ENCODE results near the gene CFAP74. TPM values are rescaled to one million over a fixed set of nuclear protein-coding genes. Genes with fewer than 3 reads are reported as not detected.
"Not testable (repeated sequence)": the region's sequence is repeated elsewhere in the genome, so short reads cannot be mapped to it uniquely, and the experiment has no call there.

Gene CFAP74
- total RNA-seq, 2 experiments from 2014 or later: 0.38 to 0.41 TPM

GRCh38 chr1:1890506-1891348 lies 112.9 kb downstream of the CFAP74 start, which contains the start of gene GNB1:
Gene GNB1, minus strand, starts transcription at chr1:1891087. Its CDS starts 65,634 bp downstream, at chr1:1825453.
- H3K27me3 Mint-ChIP-seq: peaks cover under 1% of the 10 kb centered on the region

GRCh38 chr1:1889847-1890505 lies 113.6 kb downstream of the CFAP74 start:
- no peaks in the 10 kb centered on the region for H3K9me3 Mint-ChIP-seq
- POLR2A ChIA-PET: interaction anchor here (0.8 to 1.4 kb wide), 5 partner anchors 10 to 63 kb away, joined by 3 to 4 read pairs (median 3); no protein-coding TSS in a partner anchor
- CTCF ChIA-PET: interaction anchor here (1.2 to 1.6 kb wide), 2 partner anchors 16 to 18 kb away, joined by 3 read pairs; no protein-coding TSS in a partner anchor
- no peak for TF ChIP-seq CTCF (IDR thresholded peaks at IDR 0.05)
- peaks cover 45% of the 10 kb centered on the region for H3K4me1 Mint-ChIP-seq (ENCODE audit: low read depth)
- no peaks in the 10 kb centered on the region for H3K27me3 Mint-ChIP-seq
- intact Hi-C loops (cut with micrococcal nuclease): loop anchor here (10.0 kb wide), 1 partner anchor 105 kb away; no protein-coding TSS in a partner anchor
- DNase-seq (peak; percentile 50), ATAC-seq (peak; percentile 15)
- H3K4me3 Mint-ChIP-seq: peak overlapping the region; percentile 85
- peaks cover 24% of the 10 kb centered on the region for H3K36me3 Mint-ChIP-seq (ENCODE audit: low read depth)
- peak overlapping the region; percentile 84 for H3K27ac Mint-ChIP-seq

More at GRCh38 chr1:1890506-1891348, 112.9 kb downstream of the CFAP74 start, which contains the start of gene GNB1:
- ATAC-seq (peak; percentile 51), DNase-seq (peak; percentile 84)
- Mint-ChIP-seq H3K36me3 (ENCODE audit: low read depth) (peaks cover 24% of the 10 kb centered on the region), H3K4me1 (ENCODE audit: low read depth) (peaks cover 52% of the 10 kb centered on the region), H3K4me3 (peak within 1 kb of the TSS; percentile 85), H3K9me3 (no peaks in the 10 kb centered on the region), H3K27ac (peak within 1 kb of the TSS; percentile 90)
- POLR2A ChIA-PET: interaction anchor here (1.0 to 1.7 kb wide), 2 partner anchors 14 to 18 kb away, joined by 3 to 9 read pairs; no protein-coding TSS in a partner anchor
- CTCF ChIA-PET: interaction anchor here (9.6 kb wide), 1 partner anchor 17 kb away, joined by 80 read pairs; no protein-coding TSS in a partner anchor
- no peak for TF ChIP-seq CTCF (IDR thresholded peaks at IDR 0.05)
- intact Hi-C loops (cut with micrococcal nuclease): loop anchor here (10.0 kb wide), 1 partner anchor 106 kb away; no protein-coding TSS in a partner anchor

GRCh38 chr1:1889090-1889750 lies 114.4 kb downstream of the CFAP74 start:
- intact Hi-C loops (cut with micrococcal nuclease): no loop called here
- DNase-seq (no peak), ATAC-seq (no peak)
- H3K9me3 Mint-ChIP-seq: no peaks in the 10 kb centered on the region
- no peak for TF ChIP-seq CTCF (IDR thresholded peaks at IDR 0.05)
- ChIA-PET POLR2A (interaction anchor here (0.7 to 1.6 kb wide), 8 partner anchors 10 to 106 kb away, joined by 3 to 6 read pairs (median 3); no protein-coding TSS in a partner anchor), CTCF (interaction anchor here (1.2 to 2.2 kb wide), 3 partner anchors 11 to 19 kb away, joined by 3 to 10 read pairs (median 3); no protein-coding TSS in a partner anchor)
- no peaks in the 10 kb centered on the region for H3K27me3 Mint-ChIP-seq
- H3K4me1 Mint-ChIP-seq (ENCODE audit: low read depth): peaks cover 41% of the 10 kb centered on the region
- peak overlapping the region; percentile 85 for H3K4me3 Mint-ChIP-seq
- peak overlapping the region; percentile 84 for H3K27ac Mint-ChIP-seq
- H3K36me3 Mint-ChIP-seq (ENCODE audit: low read depth): peaks cover 27% of the 10 kb centered on the region

GRCh38 chr1:1883890-1884289 lies 119.7 kb downstream of the CFAP74 start:
- ATAC-seq; H3K27me3 Mint-ChIP-seq; H3K4me3 Mint-ChIP-seq; H3K9me3 Mint-ChIP-seq; DNase-seq; intact Hi-C loops (cut with micrococcal nuclease): not testable (repeated sequence)
- Mint-ChIP-seq H3K36me3 (ENCODE audit: low read depth) (peaks cover 31% of the 10 kb centered on the region), H3K27ac (peak overlapping the region; percentile 42), H3K4me1 (ENCODE audit: low read depth) (peaks cover 66% of the 10 kb centered on the region)
- ChIA-PET CTCF (interaction anchor here (1.9 kb wide), 1 partner anchor 24 kb away, joined by 4 read pairs; no protein-coding TSS in a partner anchor), POLR2A (interaction anchor here (0.7 to 0.9 kb wide), 3 partner anchors 10 to 59 kb away, joined by 3 to 5 read pairs (median 3); no protein-coding TSS in a partner anchor)

All from activated CD8-positive, alpha-beta T cell treated with anti-CD3 and anti-CD28 coated beads for 36 hours (primary cell).